ENCODE results near the gene SPANXA2.
"Not testable (repeated sequence)": the region's sequence is repeated elsewhere in the genome, so short reads cannot be mapped to it uniquely, and the experiment has no call there.

The SPANXA2 gene

GRCh38 chrX:141589408-141589807 is at the start of gene SPANXA2:
Gene SPANXA2 (plus strand): TSS chrX:141589708. CDS start chrX:141589768, 60 bp downstream.
- DNase-seq; in situ Hi-C loops (cut with MboI; ENCODE audit: low pct_unique_long_range_greater_than_20kb, low sequenced_read_pairs): not testable (repeated sequence)

- in situ Hi-C loops (cut with MboI; ENCODE audit: low pct_unique_long_range_greater_than_20kb, low sequenced_read_pairs); DNase-seq: not testable (repeated sequence)
These were observed 47.0 kb upstream of the SPANXA2 start for GRCh38 chrX:141542551-141542950.

- DNase-seq; in situ Hi-C loops (cut with MboI; ENCODE audit: low pct_unique_long_range_greater_than_20kb, low sequenced_read_pairs): not testable (repeated sequence)
These were observed 4.9 kb upstream of the SPANXA2 start, which contains the start of gene SPANXA1 for GRCh38 chrX:141584638-141585037. Gene SPANXA1 (minus strand): TSS chrX:141584738. CDS start chrX:141584678, 60 bp downstream.

- DNase-seq: no peak
- in situ Hi-C loops (cut with MboI; ENCODE audit: low pct_unique_long_range_greater_than_20kb, low sequenced_read_pairs): no loop called here
These were observed 19.6 kb downstream of the SPANXA2 start for GRCh38 chrX:141609111-141609510.

- in situ Hi-C loops (cut with MboI; ENCODE audit: low pct_unique_long_range_greater_than_20kb, low sequenced_read_pairs): no loop called here
- DNase-seq: no peak
These were observed 29.8 kb downstream of the SPANXA2 start for GRCh38 chrX:141619336-141619735.

- no peak for DNase-seq
- in situ Hi-C loops (cut with MboI; ENCODE audit: low pct_unique_long_range_greater_than_20kb, low sequenced_read_pairs): no loop called here
These were observed 42.6 kb downstream of the SPANXA2 start for GRCh38 chrX:141632124-141632523.

GRCh38 chrX:141638550-141638949 is 49.0 kb downstream of the SPANXA2 start:
- DNase-seq: no peak
- in situ Hi-C loops (cut with MboI; ENCODE audit: low pct_unique_long_range_greater_than_20kb, low sequenced_read_pairs): no loop called here
